ENCODE results near the gene DBNL.

DBNL gene

GRCh38 chr7:44050121-44050914 lies 5.8 kb downstream of the DBNL start:
- TF ChIP-seq CEBPB (IDR thresholded peaks at IDR 0.05) (no peak), EP300 (IDR thresholded peaks at IDR 0.05; ENCODE audit: borderline replicate concordance) (no peak), MAX (IDR thresholded peaks at IDR 0.05) (no peak), FOXM1 (IDR thresholded peaks at IDR 0.05; ENCODE audit: borderline replicate concordance, low read depth) (no peak)

- TF ChIP-seq YY1 (IDR thresholded peaks at IDR 0.05; ENCODE audit: low read depth), result no peak
- no peak for TF ChIP-seq FOXM1 (IDR thresholded peaks at IDR 0.05; ENCODE audit: borderline replicate concordance, low read depth)
- no peak for TF ChIP-seq TAF1 (IDR thresholded peaks at IDR 0.05; ENCODE audit: low read depth)
- TF ChIP-seq ZBTB7A (IDR thresholded peaks at IDR 0.05; ENCODE audit: low read depth), result no peak
- no peak for TF ChIP-seq TCF12 (IDR thresholded peaks at IDR 0.05; ENCODE audit: low read depth)
- TF ChIP-seq CEBPB (IDR thresholded peaks at IDR 0.05), result no peak
- no peak for TF ChIP-seq NFIC (IDR thresholded peaks at IDR 0.05)
- no peak for TF ChIP-seq REST (IDR thresholded peaks at IDR 0.05; ENCODE audit: low read depth)
- TF ChIP-seq EGR1 (IDR thresholded peaks at IDR 0.05), result no peak
- TF ChIP-seq USF1 (IDR thresholded peaks at IDR 0.05), result no peak
- TF ChIP-seq EP300 (IDR thresholded peaks at IDR 0.05; ENCODE audit: borderline replicate concordance), result no peak
- no peak for TF ChIP-seq MAX (IDR thresholded peaks at IDR 0.05)
- no peak for TF ChIP-seq TEAD4 (IDR thresholded peaks at IDR 0.05)
- TF ChIP-seq RAD21 (IDR thresholded peaks at IDR 0.05; ENCODE audit: low read depth), result no peak
- no peak for TF ChIP-seq CREB1 (IDR thresholded peaks at IDR 0.05; ENCODE audit: low read depth)
Measured at GRCh38 chr7:44050915-44051560, 6.5 kb downstream of the DBNL start.

- TF ChIP-seq REST (IDR thresholded peaks at IDR 0.05; ENCODE audit: low read depth) (no peak), TAF1 (IDR thresholded peaks at IDR 0.05; ENCODE audit: low read depth) (no peak), TCF12 (IDR thresholded peaks at IDR 0.05; ENCODE audit: low read depth) (no peak), FOXM1 (IDR thresholded peaks at IDR 0.05; ENCODE audit: borderline replicate concordance, low read depth) (no peak), USF1 (IDR thresholded peaks at IDR 0.05) (no peak), EP300 (IDR thresholded peaks at IDR 0.05; ENCODE audit: borderline replicate concordance) (no peak)
Measured at GRCh38 chr7:44051611-44052220, 7.2 kb downstream of the DBNL start.

- TF ChIP-seq TAF1 (IDR thresholded peaks at IDR 0.05; ENCODE audit: low read depth) (no peak), REST (IDR thresholded peaks at IDR 0.05; ENCODE audit: low read depth) (peak; percentile 76)
Measured at GRCh38 chr7:44052771-44053365, 8.4 kb downstream of the DBNL start.

Data from Ishikawa (cell line).